HG02973 (cell line): ENCODE data around the gene DACH2.
"Not testable (repeated sequence)": the region's sequence is repeated elsewhere in the genome, so short reads cannot be mapped to it uniquely, and the experiment has no call there.

ENCODE experiments used
- ATAC-seq: cut with Tn5 transposase; IDR thresholded peaks from one replicate; pipeline ENCODE4 v1.9.1; 2021; ENCODE audit warnings: moderate library complexity; ENCODE audit not compliant: unreplicated experiment

The DACH2 gene

GRCh38 chrX:86148024-86148511, at the start of gene DACH2:
TSS of gene DACH2 (plus strand) at chrX:86148451.
- ATAC-seq, result peak; percentile 92

DNA sequence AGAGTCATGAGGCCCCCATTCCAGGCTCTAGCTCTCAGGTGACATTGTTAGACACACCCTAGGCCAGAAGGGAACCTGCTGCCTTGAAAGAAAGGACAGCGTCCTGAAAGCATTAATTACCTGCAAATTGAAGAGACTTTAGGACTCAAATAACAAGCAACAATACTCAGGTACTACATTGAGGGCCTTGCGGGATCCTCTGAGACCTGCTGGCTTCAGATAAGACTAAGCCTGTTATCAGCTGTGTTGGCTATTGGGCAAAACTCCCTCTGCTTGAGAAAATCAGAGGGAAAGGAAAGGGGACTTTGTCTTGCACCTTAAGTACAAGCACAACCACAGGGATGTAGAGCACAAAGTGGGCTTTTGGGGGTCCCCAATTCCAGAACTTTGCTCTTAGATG, 45.9 kb upstream of the DACH2 start:
- ATAC-seq, result no peak

DNA sequence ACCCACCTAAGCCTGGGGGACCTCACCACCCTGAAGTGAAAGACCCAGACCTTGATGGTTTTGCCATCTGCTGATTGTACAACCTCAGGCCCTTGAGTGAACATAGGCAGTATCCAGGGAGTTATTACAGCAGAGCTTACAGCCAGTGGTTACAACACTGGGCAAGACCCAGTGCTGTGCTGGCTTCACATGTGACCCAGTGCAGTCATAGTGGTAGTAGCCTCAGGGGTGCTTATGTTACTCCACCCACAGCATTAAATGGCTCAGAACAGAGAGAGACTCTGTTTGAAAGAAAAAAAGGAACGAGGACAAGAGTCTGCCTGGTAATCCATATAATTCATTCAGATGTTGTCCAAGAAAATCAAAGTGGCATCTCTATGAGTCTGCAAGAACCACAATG, 45.2 kb upstream of the DACH2 start:
- no peak for ATAC-seq

DNA sequence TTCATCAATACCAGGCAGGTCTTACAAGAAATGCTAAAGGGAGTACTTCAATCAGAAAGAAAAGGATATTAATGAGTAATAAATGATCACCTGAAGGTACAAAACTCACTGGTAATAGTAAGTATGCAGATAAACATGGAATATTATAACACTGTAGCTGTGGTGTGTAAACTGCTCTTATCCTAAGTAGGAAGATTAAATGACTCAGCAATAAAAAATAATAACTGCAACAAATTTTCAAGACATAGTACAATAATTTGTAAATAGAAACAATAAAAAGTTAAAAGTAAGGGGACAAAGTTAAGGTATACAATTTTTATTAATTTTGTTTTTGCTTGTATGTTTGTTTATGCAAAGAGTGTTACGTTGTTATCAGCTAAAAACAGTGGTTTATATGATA, 43.7 kb upstream of the DACH2 start:
- ATAC-seq, result no peak

DNA sequence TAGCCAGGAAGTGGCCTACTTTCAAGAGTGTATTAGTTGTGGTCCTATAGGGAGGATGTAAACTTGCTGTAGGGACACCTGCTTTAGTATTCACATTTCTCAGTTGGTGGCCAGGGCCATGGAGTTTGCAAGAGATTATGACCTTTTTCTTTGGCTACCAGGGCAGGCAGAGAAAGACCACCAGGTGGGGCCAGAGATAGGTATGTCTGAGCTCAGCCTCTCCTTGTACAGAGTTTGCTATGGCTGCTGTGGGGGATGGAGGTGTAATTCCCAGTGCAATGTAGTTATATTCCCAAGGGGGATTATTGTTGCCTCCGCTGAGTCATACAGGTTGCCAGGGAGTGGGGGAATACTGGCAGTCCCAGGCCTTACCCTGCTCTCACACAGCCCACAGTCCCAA, 26.3 kb upstream of the DACH2 start:
- no peak for ATAC-seq

GRCh38 chrX:86133761-86134160, 14.5 kb upstream of the DACH2 start:
- no peak for ATAC-seq

DNA sequence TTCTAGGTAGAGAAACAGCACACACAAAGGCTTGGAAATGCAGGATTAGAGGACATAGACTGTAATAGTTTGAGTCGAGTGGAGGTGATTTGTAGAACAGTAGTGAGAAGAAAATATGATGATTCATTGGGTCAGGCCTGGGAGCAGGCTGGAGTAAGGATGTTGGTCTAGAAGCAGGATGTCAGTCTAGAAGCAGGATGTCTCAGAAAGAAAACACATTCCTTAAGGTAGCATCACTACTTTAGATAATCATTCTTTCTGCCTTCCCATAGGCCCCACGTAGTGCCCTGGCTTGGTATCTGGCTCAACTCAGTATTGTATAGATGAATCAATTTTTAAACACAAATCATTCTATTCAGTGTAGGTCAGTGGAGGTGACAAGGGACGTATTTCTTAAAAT, 11.2 kb upstream of the DACH2 start:
- ATAC-seq, result no peak

GRCh38 chrX:86141786-86142185, 6.5 kb upstream of the DACH2 start:
- ATAC-seq, result no peak

DNA sequence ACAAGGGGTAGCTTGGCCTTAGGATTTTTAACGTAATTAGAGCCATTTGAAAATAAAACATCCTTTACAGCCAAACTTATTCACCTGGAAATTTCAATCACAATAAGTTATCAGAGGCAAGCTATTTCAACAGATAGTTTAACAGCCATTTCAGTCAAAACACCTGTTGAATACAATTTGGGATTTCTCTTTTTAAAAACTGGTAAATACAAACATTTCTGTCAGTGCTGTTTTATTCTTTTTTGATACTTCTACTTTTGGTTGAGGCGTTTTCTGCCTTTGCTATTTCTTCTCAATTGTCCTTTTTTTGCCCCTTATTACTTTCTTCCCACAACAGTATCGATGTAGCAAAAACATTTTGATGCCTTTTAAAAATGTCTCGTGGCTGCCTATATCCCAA, 2.1 kb upstream of the DACH2 start:
- no peak for ATAC-seq

- no peak for ATAC-seq
Measured at GRCh38 chrX:86148594-86148993, 343 bp downstream of the DACH2 start.

GRCh38 chrX:86149119-86149518, 868 bp downstream of the DACH2 start:
- no peak for ATAC-seq

DNA sequence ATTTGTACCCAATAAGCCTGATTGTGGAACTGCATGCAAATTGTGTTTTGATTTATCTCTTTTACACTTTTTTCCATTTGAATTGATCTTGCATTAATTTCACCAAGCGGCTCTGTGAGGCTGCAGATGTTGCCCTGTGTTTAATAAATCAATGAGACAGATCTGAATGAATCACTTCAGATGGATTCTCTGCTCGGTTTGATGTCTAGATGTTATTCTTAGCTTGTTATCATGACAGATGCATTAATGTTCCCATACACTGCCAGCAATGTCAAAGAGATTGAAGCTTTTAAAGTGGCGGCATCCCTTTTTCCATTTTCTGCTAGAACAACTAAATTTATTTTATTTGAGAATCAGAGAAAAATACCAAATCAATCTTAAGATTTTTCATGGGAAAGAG, 6.3 kb downstream of the DACH2 start:
- no peak for ATAC-seq

GRCh38 chrX:86171366-86171765, 23.1 kb downstream of the DACH2 start:
- ATAC-seq, result no peak

DNA sequence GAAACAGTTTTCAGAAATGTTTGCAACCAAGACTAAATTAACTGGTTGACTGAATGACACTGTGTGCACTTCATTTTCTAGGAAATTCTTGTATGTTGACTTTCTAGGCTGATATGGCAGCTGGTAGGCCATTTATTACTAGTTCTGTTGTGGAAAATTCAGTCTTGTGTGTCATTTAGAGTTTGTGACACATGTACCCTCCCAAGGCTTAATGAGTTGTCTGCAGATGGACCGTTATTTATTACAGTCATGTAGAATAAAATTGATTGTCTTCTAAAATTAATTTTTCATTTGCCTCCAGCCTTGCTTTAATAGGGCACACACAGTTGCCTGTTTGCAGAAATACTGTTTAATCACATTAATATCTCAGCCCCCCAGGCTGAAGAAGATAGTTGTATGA, 30.7 kb downstream of the DACH2 start:
- ATAC-seq, result no peak

DNA sequence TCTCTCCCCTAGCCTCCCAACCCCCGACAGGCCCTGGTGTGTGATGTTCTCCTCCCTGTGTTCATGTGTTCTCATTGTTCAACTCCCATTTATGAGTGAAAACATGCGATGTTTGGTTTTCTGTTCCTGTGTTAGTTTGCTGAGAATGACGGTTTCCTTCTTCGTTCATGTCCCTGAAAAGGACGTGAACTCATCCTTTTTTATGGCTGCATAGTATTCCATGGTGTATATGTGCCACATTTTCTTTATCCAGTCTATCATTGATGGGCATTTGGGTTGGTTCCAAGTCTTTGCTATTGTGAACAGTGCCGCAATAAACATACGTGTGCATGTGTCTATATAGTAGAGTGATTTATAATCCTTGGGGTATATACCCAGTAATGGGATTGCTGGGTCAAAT, 33.1 kb downstream of the DACH2 start:
- ATAC-seq, result not testable (repeated sequence)

DNA sequence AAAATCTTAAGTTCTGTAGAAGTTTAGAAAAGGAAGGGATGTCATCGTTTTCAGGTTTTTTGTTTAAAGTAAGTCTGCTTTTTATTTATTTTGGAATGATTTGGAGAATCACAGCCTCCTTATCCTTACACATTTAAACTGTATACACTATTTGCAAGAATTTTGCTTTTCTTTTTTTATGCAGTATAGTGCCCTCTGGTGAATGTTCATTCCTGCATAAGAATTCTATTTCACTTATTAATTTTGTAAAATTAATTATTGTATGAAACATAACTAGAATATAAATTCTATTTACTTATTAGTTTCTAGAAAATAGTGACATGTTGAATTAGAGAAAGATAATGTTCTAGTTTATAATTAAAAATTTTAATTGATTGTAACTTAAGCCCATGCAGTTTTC, 44.6 kb downstream of the DACH2 start:
- no peak for ATAC-seq

GRCh38 chrX:86194758-86195157, 46.5 kb downstream of the DACH2 start:
- ATAC-seq, result no peak

DNA sequence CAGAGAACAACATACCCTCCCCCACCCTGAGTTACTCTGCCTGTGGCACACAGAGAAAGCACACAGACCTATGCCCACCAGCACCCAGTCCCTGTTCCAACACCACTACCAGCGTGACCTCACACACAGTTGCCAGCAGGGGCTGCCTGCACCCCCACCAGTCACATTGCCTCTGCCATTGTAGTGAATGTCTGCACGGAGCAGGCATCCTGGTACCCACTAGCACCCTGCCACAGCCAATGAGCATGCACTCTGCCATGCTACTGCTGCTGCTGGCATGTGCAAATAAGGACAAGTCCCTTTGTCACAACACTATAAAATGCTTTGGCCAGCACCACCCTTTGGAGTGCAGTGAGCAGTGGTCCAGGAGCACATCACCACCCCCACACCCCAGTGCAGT, 47.1 kb downstream of the DACH2 start:
- ATAC-seq, result no peak

GRCh38 chrX:86197815-86198214, 49.6 kb downstream of the DACH2 start:
- ATAC-seq, result no peak

- ATAC-seq, result no peak
Measured at GRCh38 chrX:86210772-86211171, 62.5 kb downstream of the DACH2 start.

- ATAC-seq, result no peak
Measured at GRCh38 chrX:86215260-86215659, 67.0 kb downstream of the DACH2 start.

- no peak for ATAC-seq
Measured at GRCh38 chrX:86237482-86237881, 89.2 kb downstream of the DACH2 start.

- no peak for ATAC-seq
Measured at GRCh38 chrX:86241547-86241946, 93.3 kb downstream of the DACH2 start.

GRCh38 chrX:86263526-86263925, 115.3 kb downstream of the DACH2 start:
- no peak for ATAC-seq
